ENCODE measurements around the gene PRDM11. TPM values are rescaled to one million over a fixed set of nuclear protein-coding genes. Genes with fewer than 3 reads are reported as not detected.

The PRDM11 gene
- total RNA-seq, 3 donors from 2014 or later: 7.6 to 25.2 (median 11.3) TPM

DNA sequence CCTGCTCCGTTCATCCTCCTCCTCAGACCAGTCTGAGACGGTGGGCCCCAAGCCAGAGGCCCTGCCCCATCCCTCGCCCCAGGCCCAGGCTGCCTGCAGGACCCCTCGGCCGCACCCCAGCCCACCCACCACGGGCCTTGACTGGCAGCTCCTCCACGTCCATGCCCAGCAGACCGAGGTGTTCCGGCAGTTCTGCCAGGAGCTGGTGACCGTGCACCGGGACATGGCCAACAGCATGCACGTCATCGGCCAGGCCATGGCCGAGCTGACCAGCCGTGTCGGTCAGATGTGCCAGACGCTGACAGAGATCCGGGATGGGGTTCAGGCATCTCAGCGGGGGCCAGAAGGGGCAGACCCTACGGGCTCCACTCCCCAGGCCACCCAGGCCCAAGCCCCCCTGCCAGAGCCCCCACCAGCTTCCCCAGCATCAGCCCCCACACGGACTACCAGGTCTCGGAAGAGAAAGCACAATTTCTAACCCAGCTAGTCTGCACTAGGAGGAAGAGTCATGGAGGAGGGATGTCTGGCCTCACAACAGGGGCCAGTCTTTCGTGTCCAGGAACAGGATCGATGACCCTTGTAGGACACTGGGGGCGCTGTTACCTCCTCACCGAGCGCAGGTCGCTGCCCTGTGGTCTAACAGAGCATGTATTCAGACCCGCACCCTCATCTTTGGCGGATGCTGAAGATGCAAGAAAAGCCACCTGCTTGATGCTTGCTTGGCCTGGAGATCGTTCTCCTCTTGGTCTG, 66.3 kb downstream of the PRDM11 start:
- no peaks in the 10 kb centered on the region for H3K36me3 ChIP-seq (ENCODE audit: low read depth)
- H3K4me3 ChIP-seq: no peak overlapping the region
- ATAC-seq (no peak), DNase-seq (no peak)
- intact Hi-C loops (cut with DNase I, micrococcal nuclease): loop anchor here in 1 of 2 donors (5.0 kb wide), 1 partner anchor 70 kb away; no protein-coding TSS in a partner anchor
- TF ChIP-seq CTCF (IDR thresholded peaks at IDR 0.05): no peak
- H3K4me1 ChIP-seq (ENCODE audit: low read depth): peaks cover 13% of the 10 kb centered on the region
- H3K9me3 ChIP-seq: no peaks in the 10 kb centered on the region

GRCh38 chr11:45213316-45213665, 66.9 kb downstream of the PRDM11 start:
- H3K4me3 ChIP-seq: no peak overlapping the region
- peaks cover 8% of the 10 kb centered on the region for H3K4me1 ChIP-seq (ENCODE audit: low read depth)
- DNase-seq (no peak), ATAC-seq (no peak)
- H3K9me3 ChIP-seq: no peaks in the 10 kb centered on the region
- no peaks in the 10 kb centered on the region for H3K36me3 ChIP-seq (ENCODE audit: low read depth)
- intact Hi-C loops (cut with DNase I, micrococcal nuclease): loop anchor here in 1 of 2 donors (5.0 kb wide), 1 partner anchor 71 kb away; no protein-coding TSS in a partner anchor
- TF ChIP-seq CTCF (IDR thresholded peaks at IDR 0.05): no peak

- no peak for DNase-seq
- Histone ChIP-seq H3K4me1 (ENCODE audit: low read depth) (peaks cover 4% of the 10 kb centered on the region), H3K9me3 (no peaks in the 10 kb centered on the region), H3K36me3 (ENCODE audit: low read depth) (no peaks in the 10 kb centered on the region), H3K4me3 (no peak overlapping the region)
- intact Hi-C loops (cut with DNase I, micrococcal nuclease): loop anchor here in 1 of 2 donors (5.0 kb wide), 1 partner anchor 71 kb away; no protein-coding TSS in a partner anchor
- TF ChIP-seq CTCF (IDR thresholded peaks at IDR 0.05): no peak
- ATAC-seq: no peak
Measured at GRCh38 chr11:45213717-45214116, 67.3 kb downstream of the PRDM11 start.

GRCh38 chr11:45215098-45215865, 68.8 kb downstream of the PRDM11 start:
- no peak for TF ChIP-seq CTCF (IDR thresholded peaks at IDR 0.05)
- DNase-seq (no peak), ATAC-seq (no peak)
- no peaks in the 10 kb centered on the region for H3K4me1 ChIP-seq (ENCODE audit: low read depth)
- H3K4me3 ChIP-seq: no peak overlapping the region
- intact Hi-C loops (cut with DNase I, micrococcal nuclease): no loop called here
- no peaks in the 10 kb centered on the region for H3K36me3 ChIP-seq (ENCODE audit: low read depth)
- no peaks in the 10 kb centered on the region for H3K9me3 ChIP-seq

DNA sequence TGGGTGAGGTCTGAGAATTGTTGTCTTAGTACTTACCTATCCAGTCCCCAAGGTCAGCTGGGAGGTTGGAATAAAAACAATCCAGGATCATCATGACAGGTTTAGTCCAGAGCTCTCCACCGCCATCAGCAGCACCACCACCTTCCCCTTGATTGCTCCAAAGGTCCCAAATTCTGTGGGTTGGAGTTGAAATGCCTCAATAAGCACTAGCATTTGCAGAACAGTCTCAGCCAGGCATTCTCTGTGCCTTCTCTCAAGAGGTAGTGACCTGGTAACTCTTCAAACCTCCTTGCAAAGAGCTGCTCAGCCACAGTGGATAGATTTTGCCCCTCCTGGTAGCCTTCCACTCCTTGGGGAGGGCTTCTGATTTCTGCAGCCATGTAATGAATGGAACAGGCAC, 69.6 kb downstream of the PRDM11 start:
- no peak for DNase-seq
- H3K9me3 ChIP-seq: no peaks in the 10 kb centered on the region
- intact Hi-C loops (cut with DNase I, micrococcal nuclease): no loop called here
- no peak overlapping the region for H3K4me3 ChIP-seq
- no peaks in the 10 kb centered on the region for H3K36me3 ChIP-seq (ENCODE audit: low read depth)
- no peaks in the 10 kb centered on the region for H3K4me1 ChIP-seq (ENCODE audit: low read depth)
- ATAC-seq: no peak
- TF ChIP-seq CTCF (IDR thresholded peaks at IDR 0.05): no peak
